Heart left ventricle (tissue), 16 donors: ENCODE data around the gene IL22RA1. TPM values are rescaled to one million over a fixed set of nuclear protein-coding genes. Genes with fewer than 3 reads are reported as not detected.

Experiments
- ATAC-seq, 4 donors: fragments of 200-7000 bp; cut with Tn5 transposase; one replicate each; pipeline ENCODE4 v1.9.1; 2020 to 2022; ENCODE audit warnings: moderate library complexity in 4 of 4, mild to moderate bottlenecking in 3 of 4, moderate number of reproducible peaks in 1 of 4
- DNase-seq, 5 donors: peaks; one replicate each; pipeline ENCODE4 v3.0.0-alpha.2; 2020
- H3K27ac ChIP-seq, 12 donors: fragments of 200-600 bp; sonication (generic) in 4 of 12; one replicate each; pipeline versions ENCODE4 v1.5.0 to v1.8.0; 2016 to 2022; ENCODE audit warnings: mild to moderate bottlenecking in 2 of 12
- H3K27me3 ChIP-seq, 9 donors: fragments of 200-600 bp; sonication (generic) in 2 of 9; one replicate each; pipeline versions ENCODE4 v1.5.1 to v1.8.0; 2016 to 2022; ENCODE audit warnings: mild to moderate bottlenecking in 3 of 9
- H3K36me3 ChIP-seq, 9 donors: fragments of 200-600 bp; sonication (generic) in 2 of 9; one replicate each; pipeline versions ENCODE4 v1.5.0 to v1.8.0; 2018 to 2022; ENCODE audit warnings: mild to moderate bottlenecking in 2 of 9
- H3K4me1 ChIP-seq, 12 donors: fragments of 200-600 bp; sonication (generic) in 4 of 12; one replicate each; pipeline versions ENCODE4 v1.5.0 to v1.8.0; 2016 to 2022; ENCODE audit warnings: mild to moderate bottlenecking in 3 of 12
- H3K4me3 ChIP-seq, 12 donors: fragments of 200-600 bp; sonication (generic) in 4 of 12; one replicate each; pipeline versions ENCODE4 v1.5.0 to v1.8.0; 2017 to 2022; ENCODE audit warnings: mild to moderate bottlenecking in 9 of 12, moderate library complexity in 4 of 12
- H3K9me3 ChIP-seq, 12 donors: fragments of 200-600 bp; sonication (generic) in 4 of 12; one replicate each; pipeline versions ENCODE4 v1.5.0 to v1.8.0; 2016 to 2022; ENCODE audit warnings: mild to moderate bottlenecking in 1 of 12
- CTCF ChIP-seq, 12 donors: fragments of 200-600 bp; sonication (generic) in 4 of 12; IDR thresholded peaks; one replicate each; pipeline versions ENCODE4 v1.5.0 to v1.8.0; 2018 to 2022; ENCODE audit warnings: antibody characterized with exemption in 12 of 12, mild to moderate bottlenecking in 5 of 12
- POLR2A ChIP-seq, 2 donors: fragments of 450-650 bp; IDR thresholded peaks; one replicate each; pipeline ENCODE4 v1.6.1; 2017; ENCODE audit warnings: antibody characterized with exemption in 2 of 2, mild to moderate bottlenecking in 2 of 2, moderate library complexity in 2 of 2
- WGBS, 4 donors: extraction: QIAGEN DNeasy Blood & Tissue Kit in 2 of 4; methylation state at CpG; one replicate each; pipeline versions ENCODE4 v1.1.5 to v1.1.7; 2013 to 2018; 5-methylcytosine and 5-hydroxymethylcytosine counted together
- intact Hi-C, 10 donors: fragments of 100-400 bp; cut with DNase I; formaldehyde crosslinking; loops; one replicate each; pipeline versions ENCODE4 v1.11.1 to v1.14.2; 2022
- polyA plus RNA-seq, 2 donors: library from polyadenylated mRNA; stranded (reverse); fragments of 200-250 nt; gene quantifications; one replicate each; pipeline ENCODE4 v1.2.3, GENCODE V29; 2013
- total RNA-seq, 9 donors: library from RNA; depleted of rRNA in 2 of 9; stranded (reverse); fragments of >200 nt in 2 of 9; fragmentation: NEBNext Ultra II Directional in 3 of 9; extraction: Animal tissue kit (Norgen Biotek cat#: 25700) in 3 of 9; gene quantifications; one replicate each; pipeline versions ENCODE4 v1.1.0 to v1.2.4, GENCODE V29; 2016 to 2023
- donor health status: ischemic (EF 13 %, LVEDD 7.1; RV severe dilation, severe dysfunction).
- donor health status: healthy with polysubstance abuse.
- donor health status: DM: no; HTN: yes; CAD: no.
- donor health status: DM: no; HTN: no; CAD: no.
- donor health status: ischemic (EF 25% LVEDD 6.9; RV normal size, moderate dysfunction).
- donor health status: ischemic (EF 25% LVEDD 5.7; RV mildly dilated, moderate dysfunction).
- donor health status: healthy.
- donor health status: DM: yes; HTN: yes; CAD: no.
- donor health status: ischemic (EF 35%, LVEDD 5.7; RV mildly dilated, moderate dysfunction).
- donor health status: nonischemic (EF 11% LVEDD 7.7; RV severe dilation, severe dysfunction).
- donor health status: DM: yes; HTN: yes; CAD: no.
- donor health status: PGD.
- donor health status: ischemic (EF 29% LVEDD 5.4; RV normal size, mild dysfunction).
- donor health status: nonischemic (EF 23%, LVEDD 6.1; RV moderate dilation, normal function).

Gene IL22RA1
- total and polyA plus RNA-seq, 11 donors, result 0.04 to 1.3 (median 0.36) TPM; not detected in 3

- TF ChIP-seq POLR2A (IDR thresholded peaks at IDR 0.05), result no peak
- no peak for TF ChIP-seq CTCF (IDR thresholded peaks at IDR 0.05)
- H3K4me3 ChIP-seq, result no peak overlapping the region
- H3K36me3 ChIP-seq, result no peaks in the 10 kb centered on the region
- intact Hi-C loops, result no loop called here
- H3K27ac ChIP-seq, result no peak overlapping the region
- no peak for ATAC-seq
- H3K9me3 ChIP-seq, result no peaks in the 10 kb centered on the region
- 57 to 79% (median 73%) methylated on average over 4 of the region's 4 CpGs for WGBS, 4 donors
- no peaks in the 10 kb centered on the region for H3K27me3 ChIP-seq
- H3K4me1 ChIP-seq, result peaks cover 0 to 9% (median 0%) of the 10 kb centered on the region in 12 donors
- DNase-seq, result no peak
These were observed 18.3 kb upstream of the IL22RA1 start for GRCh38 chr1:24161270-24161669.

DNA sequence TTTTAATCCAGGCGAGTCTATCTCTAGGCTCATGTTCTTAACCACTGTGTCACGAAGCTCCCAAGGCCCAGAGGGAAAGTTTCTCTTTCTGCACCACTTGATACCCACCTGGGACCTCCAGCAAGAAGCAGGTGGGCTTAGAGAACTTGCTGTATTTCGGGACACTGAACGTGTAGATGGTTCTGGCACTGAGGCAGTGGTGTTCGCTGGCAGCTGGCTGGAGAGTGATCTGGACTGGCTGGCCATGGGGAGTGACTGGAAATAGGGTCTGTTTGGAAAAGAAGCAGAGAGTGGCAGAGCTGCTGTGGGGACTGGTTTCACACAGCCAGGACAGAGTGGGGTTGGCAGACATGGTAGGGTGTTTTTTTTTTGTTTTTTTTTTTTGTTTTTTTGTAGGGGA, 16.4 kb upstream of the IL22RA1 start:
- Histone ChIP-seq H3K27me3 (no peaks in the 10 kb centered on the region), H3K9me3 (no peaks in the 10 kb centered on the region), H3K4me3 (no peak overlapping the region), H3K4me1 (peaks cover 0 to 9% (median 0%) of the 10 kb centered on the region in 12 donors), H3K36me3 (no peaks in the 10 kb centered on the region), H3K27ac (no peak overlapping the region)
- WGBS, 4 donors, result 73 to 81% (median 79%) methylated on average over 5 of the region's 5 CpGs
- TF ChIP-seq CTCF (IDR thresholded peaks at IDR 0.05) (no peak), POLR2A (IDR thresholded peaks at IDR 0.05) (no peak)
- DNase-seq (no peak), ATAC-seq (no peak)
- intact Hi-C loops, result no loop called here

DNA sequence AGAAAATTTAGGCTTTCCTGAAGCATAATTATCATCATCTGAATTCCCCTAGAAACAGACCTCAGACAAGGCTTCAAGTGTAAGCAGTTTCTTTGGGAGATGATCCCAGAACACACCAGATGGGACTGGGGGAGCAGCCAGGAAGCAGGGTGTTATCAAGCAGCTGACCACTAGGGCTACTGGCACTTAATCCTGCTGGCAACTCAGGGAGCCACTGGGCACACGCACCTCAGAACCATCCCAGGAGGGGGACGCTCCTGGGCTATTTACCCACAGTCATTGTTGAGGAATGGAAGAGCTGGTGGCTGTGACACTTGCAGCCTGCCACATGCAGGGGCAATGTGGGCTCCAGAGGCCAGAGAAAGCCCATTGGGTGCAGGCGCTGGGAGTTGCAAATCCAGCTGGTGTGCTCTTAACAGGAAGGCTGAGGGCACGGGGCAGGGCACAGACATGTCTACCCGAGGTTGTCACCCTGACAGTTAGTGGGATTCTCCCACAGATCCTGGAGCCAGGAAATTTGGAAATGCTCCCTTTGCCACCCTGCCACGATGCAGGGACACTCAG, 15.1 kb upstream of the IL22RA1 start:
- Histone ChIP-seq H3K27ac (no peak overlapping the region), H3K4me3 (no peak overlapping the region), H3K36me3 (no peaks in the 10 kb centered on the region), H3K9me3 (no peaks in the 10 kb centered on the region), H3K27me3 (peaks cover 0 to 1% (median 0%) of the 10 kb centered on the region in 9 donors), H3K4me1 (peaks cover 0 to 9% (median 0%) of the 10 kb centered on the region in 12 donors)
- TF ChIP-seq CTCF (IDR thresholded peaks at IDR 0.05), result peak in 4 of 12 donors; percentile 9 to 28 (median 12)
- no peak for TF ChIP-seq POLR2A (IDR thresholded peaks at IDR 0.05)
- 59 to 78% (median 68%) methylated on average over 5 to 6 of the region's 6 CpGs for whole genome bisulfite sequencing, 4 donors
- ATAC-seq (peak in 3 of 4 donors; percentile 35 to 49 (median 42)), DNase-seq (no peak)
- intact Hi-C loops, result no loop called here

DNA sequence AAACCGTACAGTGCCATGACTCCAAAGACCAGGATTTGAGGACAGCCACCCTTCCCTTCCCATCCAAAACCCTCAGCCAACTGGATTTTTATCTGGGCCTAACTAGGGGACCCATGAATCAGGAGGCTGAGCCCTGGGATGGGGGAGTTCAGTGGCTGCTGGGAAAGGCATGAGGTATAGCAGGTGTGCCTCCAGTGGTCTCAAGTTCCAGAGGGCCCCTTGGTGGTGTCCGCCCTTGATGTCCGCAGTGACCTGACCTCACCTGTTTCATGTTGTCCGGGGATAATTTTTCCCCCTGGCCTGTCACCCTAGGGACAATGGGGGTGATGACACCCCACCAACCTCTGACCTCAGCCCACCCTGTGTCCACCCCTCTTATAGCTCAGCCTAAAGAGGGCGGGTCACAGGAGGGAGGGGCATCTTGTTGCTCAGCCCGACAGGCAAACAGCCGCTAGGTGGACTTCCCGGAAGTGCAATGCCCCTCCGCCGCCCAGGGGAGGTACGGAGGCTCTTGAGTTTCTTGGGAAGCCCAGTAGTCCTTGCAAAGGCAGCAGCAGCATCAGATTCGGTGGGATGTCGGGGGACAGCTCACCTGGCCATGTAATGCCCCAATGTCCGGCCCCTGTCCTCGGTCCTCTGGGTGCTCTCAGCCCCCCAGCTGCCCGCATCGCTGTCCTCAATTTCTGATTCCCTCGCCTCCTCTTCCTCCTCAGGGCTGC, 13.8 kb upstream of the IL22RA1 start:
- 89 to 93% (median 92%) methylated on average over 15 to 18 of the region's 18 CpGs for WGBS, 4 donors
- TF ChIP-seq CTCF (IDR thresholded peaks at IDR 0.05) (no peak), POLR2A (IDR thresholded peaks at IDR 0.05) (no peak)

More for the DNA sequence above, 13.8 kb upstream of the IL22RA1 start:
- peaks cover 0 to 12% (median 0%) of the 10 kb centered on the region in 9 donors for H3K27me3 ChIP-seq
- intact Hi-C loops, result no loop called here
- H3K27ac ChIP-seq, result no peak overlapping the region
- no peaks in the 10 kb centered on the region for H3K36me3 ChIP-seq
- no peaks in the 10 kb centered on the region for H3K9me3 ChIP-seq
- no peak for DNase-seq
- H3K4me1 ChIP-seq, result peaks cover 0 to 9% (median 0%) of the 10 kb centered on the region in 12 donors
- no peak overlapping the region for H3K4me3 ChIP-seq
- ATAC-seq, result no peak
